Muscle of leg (tissue), 11 donors: ENCODE data around the gene CSNK2A2. TPM values are rescaled to one million over a fixed set of nuclear protein-coding genes. Genes with fewer than 3 reads are reported as not detected.
A peak's percentile ranks its signal among the peaks of the same experiment; 100 is the strongest.

Experiments
- DNase-seq: peaks from one replicate; pipeline ENCODE4 v3.0.0; 2013
- H3K27ac ChIP-seq: one replicate; pipeline ENCODE4 v1.5.1; 2013; ENCODE audit warnings: mild to moderate bottlenecking, low read length, control low read depth
- H3K27me3 ChIP-seq: one replicate; pipeline ENCODE4 v1.6.1; 2013; ENCODE audit warnings: low read length; ENCODE audit not compliant: control insufficient read depth, insufficient read depth
- H3K36me3 ChIP-seq: one replicate; pipeline ENCODE4 v1.6.1; 2013; ENCODE audit warnings: low read length; ENCODE audit not compliant: control insufficient read depth, insufficient read depth
- H3K4me1 ChIP-seq: one replicate; pipeline ENCODE4 v1.6.1; 2013; ENCODE audit warnings: low read length; ENCODE audit not compliant: control insufficient read depth, insufficient read depth
- H3K4me3 ChIP-seq: one replicate; pipeline ENCODE4 v1.5.1; 2013; ENCODE audit warnings: low read length, control low read depth
- H3K9me3 ChIP-seq: replicated peaks from 2 replicates; pipeline ENCODE4 v1.6.1; 2013; ENCODE audit warnings: low read depth, low read length; ENCODE audit not compliant: control insufficient read depth
- WGBS: methylation state at CpG from one replicate; pipeline ENCODE4 v1.1.5; 2013; ENCODE audit warnings: missing lambda C conversion rate; ENCODE audit not compliant: insufficient coverage; 5-methylcytosine and 5-hydroxymethylcytosine counted together
- polyA plus RNA-seq, 8 donors: library from polyadenylated mRNA; unstranded; fragments of 120-200 nt; gene quantifications; one replicate each; pipeline versions ENCODE4 v1.2.1 to v1.2.3, GENCODE V29; 2013; ENCODE audit warnings: inconsistent platforms in 1 of 8, low replicate concordance in 1 of 8; ENCODE audit not compliant: insufficient read length in 8 of 8, insufficient read depth in 1 of 8
- total RNA-seq: library from RNA; stranded (reverse); fragments of 120-200 nt; gene quantifications from one replicate; pipeline ENCODE4 v1.2.4, GENCODE V29; 2013

Gene CSNK2A2
- total and polyA plus RNA-seq, 9 donors = 35.6 to 95.4 (median 81.3) TPM

- Histone ChIP-seq H3K4me1 (no peaks in the 10 kb centered on the region), H3K9me3 (no peaks in the 10 kb centered on the region), H3K4me3 (no peak overlapping the region), H3K27me3 (no peaks in the 10 kb centered on the region), H3K27ac (no peak overlapping the region), H3K36me3 (peaks cover 17% of the 10 kb centered on the region)
- no peak for DNase-seq
- WGBS = 100% methylated on average over 1 of the region's 2 CpGs
Measured at GRCh38 chr16:58154345-58154744, 43.6 kb downstream of the CSNK2A2 start.

DNA sequence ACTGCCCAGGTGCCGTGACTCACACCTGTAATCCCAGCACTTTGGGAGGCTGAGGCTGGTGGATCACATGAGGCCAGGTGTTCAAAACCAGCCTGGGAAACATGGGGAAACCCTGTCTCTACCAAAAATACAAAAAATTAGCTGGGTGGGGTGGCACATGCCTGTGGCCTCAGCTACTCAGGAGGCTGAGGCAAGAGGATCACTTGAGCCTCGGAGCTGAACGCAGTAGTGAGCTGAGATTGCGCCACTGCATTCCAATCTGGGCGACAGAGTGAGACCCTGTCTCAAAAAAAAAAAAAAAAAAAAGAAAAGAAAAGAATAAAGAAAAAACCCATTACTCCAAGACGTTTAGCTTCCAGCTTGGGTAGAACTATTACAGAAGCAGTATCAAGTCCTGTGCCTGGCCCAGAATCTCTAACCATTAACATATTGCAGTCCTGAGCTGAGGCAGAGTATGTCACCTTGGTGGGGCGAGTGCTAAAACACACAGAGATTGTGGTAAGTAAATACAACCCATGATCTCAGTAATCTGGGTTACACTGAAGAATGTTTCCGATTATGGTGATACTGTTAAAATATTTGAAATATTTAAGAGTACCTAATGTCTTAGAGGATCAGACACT lies 45.5 kb downstream of the CSNK2A2 start:
- Histone ChIP-seq H3K27ac (no peak overlapping the region), H3K9me3 (no peaks in the 10 kb centered on the region)
- WGBS = no CpG with 5 or more reads among the region's 8 CpGs

GRCh38 chr16:58148526-58148925 lies 49.4 kb downstream of the CSNK2A2 start:
- no peaks in the 10 kb centered on the region for H3K4me1 ChIP-seq
- no peak for DNase-seq
- H3K4me3 ChIP-seq = no peak overlapping the region
- WGBS = 86% methylated on average over 1 of the region's 1 CpG
- H3K36me3 ChIP-seq = no peaks in the 10 kb centered on the region
- H3K9me3 ChIP-seq = no peaks in the 10 kb centered on the region
- H3K27ac ChIP-seq = no peak overlapping the region
- H3K27me3 ChIP-seq = no peaks in the 10 kb centered on the region

More for the DNA sequence above, 45.5 kb downstream of the CSNK2A2 start:
- no peaks in the 10 kb centered on the region for H3K27me3 ChIP-seq
- peaks cover 6% of the 10 kb centered on the region for H3K36me3 ChIP-seq
- H3K4me3 ChIP-seq = no peak overlapping the region
- DNase-seq = no peak
- no peaks in the 10 kb centered on the region for H3K4me1 ChIP-seq

DNA sequence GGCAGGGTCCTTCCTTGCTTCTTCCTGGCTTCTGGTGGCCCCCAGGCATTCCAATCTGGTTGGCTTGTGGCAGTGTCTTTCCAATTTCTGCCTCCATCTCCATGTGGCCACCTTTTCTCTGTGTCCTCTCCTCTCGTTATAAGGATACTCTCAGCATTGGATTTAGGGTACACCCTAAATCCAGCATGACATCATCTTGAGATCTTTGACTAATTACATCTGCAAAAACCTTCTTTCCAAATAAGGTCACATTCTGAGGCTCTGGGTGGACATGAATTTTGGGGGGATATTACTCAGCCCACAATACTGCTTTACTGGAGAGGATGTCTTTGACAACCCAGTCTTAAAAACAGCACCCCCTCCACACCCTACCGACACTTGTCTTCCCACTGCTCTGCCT lies 49.8 kb downstream of the CSNK2A2 start:
- Histone ChIP-seq H3K36me3 (no peaks in the 10 kb centered on the region), H3K4me3 (no peak overlapping the region), H3K9me3 (no peaks in the 10 kb centered on the region), H3K4me1 (no peaks in the 10 kb centered on the region), H3K27me3 (no peaks in the 10 kb centered on the region), H3K27ac (no peak overlapping the region)
- no peak for DNase-seq
- no CpG with 5 or more reads among the region's 2 CpGs for WGBS

DNA sequence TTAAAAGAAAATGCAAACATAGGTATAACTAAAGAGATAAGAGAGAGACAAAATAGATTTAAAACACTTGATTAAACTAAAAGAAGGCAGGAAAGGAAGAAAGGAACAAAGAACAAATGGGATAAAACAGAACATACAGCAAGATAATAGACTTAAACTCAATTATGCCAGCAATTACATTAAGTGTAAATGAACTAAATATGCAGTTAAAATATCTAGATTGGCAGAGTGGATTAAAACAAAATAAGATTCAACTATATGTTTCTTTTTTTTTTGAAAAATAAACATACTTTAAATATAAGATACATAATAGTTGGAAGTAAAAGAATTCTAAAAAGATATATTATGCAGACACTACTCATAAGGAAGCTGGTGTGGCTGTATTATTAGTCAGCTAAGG lies 59.1 kb downstream of the CSNK2A2 start:
- Histone ChIP-seq H3K36me3 (no peaks in the 10 kb centered on the region), H3K4me3 (no peak overlapping the region), H3K9me3 (peaks cover 2% of the 10 kb centered on the region), H3K4me1 (no peaks in the 10 kb centered on the region), H3K27me3 (no peaks in the 10 kb centered on the region), H3K27ac (no peak overlapping the region)
- DNase-seq = no peak

GRCh38 chr16:58137581-58137980 lies 60.3 kb downstream of the CSNK2A2 start:
- no peak overlapping the region for H3K4me3 ChIP-seq
- H3K36me3 ChIP-seq = no peaks in the 10 kb centered on the region
- no peaks in the 10 kb centered on the region for H3K4me1 ChIP-seq
- H3K27me3 ChIP-seq = no peaks in the 10 kb centered on the region
- WGBS = no CpG with 5 or more reads among the region's 2 CpGs
- peaks cover 2% of the 10 kb centered on the region for H3K9me3 ChIP-seq
- no peak for DNase-seq
- no peak overlapping the region for H3K27ac ChIP-seq

DNA sequence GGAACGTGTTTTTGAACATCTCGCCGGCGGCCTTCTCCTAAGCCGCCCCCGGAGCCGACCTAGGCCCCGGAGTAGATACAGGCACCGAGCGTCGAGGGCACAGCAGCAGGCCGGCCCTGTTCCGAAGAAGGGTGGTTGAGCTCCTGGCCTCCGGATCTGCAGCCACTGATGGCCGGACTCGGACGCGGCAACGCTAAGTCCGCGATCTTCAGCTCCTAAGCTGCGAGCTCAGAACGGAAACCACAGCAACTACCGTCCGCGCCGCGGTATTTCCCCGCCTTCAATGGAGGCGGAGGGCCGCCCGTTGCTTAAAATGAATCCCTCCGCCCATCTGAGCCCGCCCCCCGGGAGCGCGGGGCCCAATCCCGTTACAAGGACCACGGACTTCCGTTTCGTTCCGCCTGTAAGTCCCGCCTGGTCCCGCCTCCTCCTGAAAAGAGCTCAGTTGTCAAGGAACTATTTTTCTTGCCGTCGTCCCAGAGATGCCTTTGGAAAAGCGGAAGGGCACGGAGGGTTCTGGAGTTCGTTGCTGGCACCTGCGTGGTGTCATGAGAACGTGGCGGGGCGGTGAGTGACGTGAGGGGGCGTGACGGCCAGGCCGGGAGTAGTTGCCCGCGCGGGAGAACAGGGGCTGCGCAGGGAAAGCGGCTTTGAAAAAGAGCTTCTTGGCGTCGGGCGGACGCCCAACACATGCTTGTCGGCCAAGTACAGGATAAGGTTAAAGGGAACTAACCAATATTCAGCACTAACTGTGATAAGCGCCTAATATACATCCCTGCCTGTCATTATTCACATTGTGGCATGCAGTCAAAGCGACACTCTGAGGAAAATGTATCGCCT lies 68.6 kb downstream of the CSNK2A2 start, which contains the start of gene CFAP20:
Gene CFAP20 (minus strand): TSS at position 285 of the 840 bp plus-strand sequence. CDS start 266 bp downstream, at position 19.
- WGBS = under 1% methylated on average over 63 of the region's 70 CpGs
- no peaks in the 10 kb centered on the region for H3K36me3 ChIP-seq
- H3K4me3 ChIP-seq = peak within 1 kb of the TSS; percentile 98
- peaks cover 28% of the 10 kb centered on the region for H3K4me1 ChIP-seq
- H3K9me3 ChIP-seq = peaks cover 8% of the 10 kb centered on the region
- H3K27me3 ChIP-seq = no peaks in the 10 kb centered on the region
- DNase-seq = peak; percentile 100
- peak within 1 kb of the TSS; percentile 100 for H3K27ac ChIP-seq

DNA sequence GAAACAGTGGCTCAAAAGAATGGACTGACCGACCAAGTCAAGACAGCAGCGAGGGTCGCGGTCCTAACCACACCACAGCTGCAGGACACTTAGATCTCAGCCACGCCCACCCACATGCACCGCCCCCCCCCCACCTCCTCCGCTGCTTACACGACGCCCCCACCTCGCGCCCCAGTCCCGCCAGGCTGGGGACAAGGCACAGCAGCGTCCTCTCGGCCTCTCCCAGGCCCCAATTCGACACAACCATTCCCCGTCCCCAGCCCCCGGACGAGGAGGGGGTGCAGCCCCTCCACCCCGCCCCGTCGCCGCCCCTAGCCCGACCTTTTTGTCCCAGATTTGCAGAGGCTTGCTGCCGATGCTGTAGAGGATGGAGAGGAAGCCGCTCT lies 69.2 kb downstream of the CSNK2A2 start:
- Histone ChIP-seq H3K4me1 (peaks cover 33% of the 10 kb centered on the region), H3K27ac (peak overlapping the region; percentile 100), H3K9me3 (peaks cover 8% of the 10 kb centered on the region), H3K36me3 (no peaks in the 10 kb centered on the region), H3K27me3 (no peaks in the 10 kb centered on the region), H3K4me3 (peak overlapping the region; percentile 98)
- peak; percentile 55 for DNase-seq
- WGBS = 0% methylated on average over 3 of the region's 25 CpGs

- peaks cover 8% of the 10 kb centered on the region for H3K9me3 ChIP-seq
- H3K4me1 ChIP-seq = peaks cover 33% of the 10 kb centered on the region
- 0% methylated on average over 2 of the region's 6 CpGs for WGBS
- peak overlapping the region; percentile 98 for H3K4me3 ChIP-seq
- no peaks in the 10 kb centered on the region for H3K36me3 ChIP-seq
- H3K27me3 ChIP-seq = no peaks in the 10 kb centered on the region
- peak; percentile 45 for DNase-seq
- peak overlapping the region; percentile 100 for H3K27ac ChIP-seq
Measured at GRCh38 chr16:58128181-58128631, 69.7 kb downstream of the CSNK2A2 start.

DNA sequence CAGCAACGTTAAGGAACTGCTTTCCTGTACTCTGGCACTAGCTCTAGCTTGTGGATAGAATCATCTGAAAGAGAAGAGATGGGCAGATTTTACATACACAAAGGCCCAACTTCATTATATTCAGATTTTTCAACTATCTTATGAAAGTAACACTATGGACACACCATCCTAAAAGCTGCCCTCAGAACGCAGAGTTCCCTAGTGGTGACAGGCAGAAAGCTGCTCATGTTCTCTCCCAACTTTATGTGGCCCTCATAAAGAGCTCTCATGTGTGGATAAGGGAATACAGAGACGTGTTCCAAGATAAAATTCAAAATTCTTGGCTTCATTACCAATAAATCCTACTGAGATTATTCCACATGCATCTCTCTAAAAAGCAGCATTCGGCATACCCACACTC lies 70.3 kb downstream of the CSNK2A2 start:
- DNase-seq = no peak
- Histone ChIP-seq H3K27me3 (no peaks in the 10 kb centered on the region), H3K9me3 (peaks cover 8% of the 10 kb centered on the region), H3K27ac (peak overlapping the region; percentile 100), H3K4me3 (peak overlapping the region; percentile 98), H3K4me1 (peaks cover 33% of the 10 kb centered on the region), H3K36me3 (no peaks in the 10 kb centered on the region)
- no CpG with 5 or more reads among the region's 4 CpGs for WGBS
